Measurements from ENCODE around the gene GCNA.
A peak's percentile ranks its signal among the peaks of the same experiment; 100 is the strongest.

The GCNA gene, protein sequence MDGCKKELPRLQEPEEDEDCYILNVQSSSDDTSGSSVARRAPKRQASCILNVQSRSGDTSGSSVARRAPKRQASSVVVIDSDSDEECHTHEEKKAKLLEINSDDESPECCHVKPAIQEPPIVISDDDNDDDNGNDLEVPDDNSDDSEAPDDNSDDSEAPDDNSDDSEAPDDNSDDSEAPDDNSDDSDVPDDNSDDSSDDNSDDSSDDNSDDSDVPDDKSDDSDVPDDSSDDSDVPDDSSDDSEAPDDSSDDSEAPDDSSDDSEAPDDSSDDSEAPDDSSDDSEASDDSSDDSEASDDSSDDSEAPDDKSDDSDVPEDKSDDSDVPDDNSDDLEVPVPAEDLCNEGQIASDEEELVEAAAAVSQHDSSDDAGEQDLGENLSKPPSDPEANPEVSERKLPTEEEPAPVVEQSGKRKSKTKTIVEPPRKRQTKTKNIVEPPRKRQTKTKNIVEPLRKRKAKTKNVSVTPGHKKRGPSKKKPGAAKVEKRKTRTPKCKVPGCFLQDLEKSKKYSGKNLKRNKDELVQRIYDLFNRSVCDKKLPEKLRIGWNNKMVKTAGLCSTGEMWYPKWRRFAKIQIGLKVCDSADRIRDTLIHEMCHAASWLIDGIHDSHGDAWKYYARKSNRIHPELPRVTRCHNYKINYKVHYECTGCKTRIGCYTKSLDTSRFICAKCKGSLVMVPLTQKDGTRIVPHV

DNA sequence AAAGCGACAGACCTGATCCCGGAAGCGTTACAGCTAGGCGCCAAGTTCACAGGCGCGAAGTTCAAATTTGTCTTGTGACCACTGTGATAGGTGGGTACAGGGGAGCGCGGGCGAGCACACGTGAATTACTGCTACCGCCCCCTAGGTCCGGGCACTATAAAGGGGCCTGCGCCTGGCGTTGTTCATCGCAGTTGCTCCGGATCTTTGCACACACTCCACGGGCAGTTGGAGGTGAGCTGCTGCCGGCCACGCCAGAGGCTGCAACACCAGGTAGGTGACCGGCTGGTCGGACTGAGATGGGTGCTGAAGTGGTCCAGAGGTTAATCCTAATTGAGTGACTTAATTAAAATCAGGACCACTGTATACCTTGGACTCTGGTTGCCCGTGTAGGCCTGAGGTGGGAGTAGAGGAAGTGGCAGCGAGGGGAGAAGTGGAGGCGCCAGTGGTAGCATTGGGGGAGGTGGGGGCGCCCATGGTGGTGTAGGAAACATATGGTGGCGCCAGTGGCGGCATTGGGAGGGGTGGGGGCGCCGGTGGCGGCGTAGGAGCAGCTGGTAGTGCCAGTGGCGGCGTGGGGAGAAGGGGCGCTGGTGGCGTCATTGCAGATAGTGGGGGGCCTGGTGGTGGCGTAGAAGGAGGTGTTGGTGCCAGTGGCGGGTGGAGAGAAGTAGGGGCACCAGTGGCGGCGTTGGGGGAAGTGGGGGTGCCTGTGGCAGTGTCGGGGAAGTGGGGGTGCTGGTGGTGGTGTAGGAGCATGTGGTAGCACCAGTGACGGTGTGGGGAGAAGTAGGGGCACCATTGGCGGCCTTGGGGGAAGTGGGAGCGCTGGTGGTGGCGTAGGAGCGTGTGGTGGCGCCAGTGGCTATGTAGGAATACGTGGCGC, at the start of gene GCNA:
TSS of gene GCNA (plus strand) at position 185 of the 883 bp plus-strand sequence. CDS start 2,385 bp downstream, outside the sequence.
- DNase-seq = no peak

DNA sequence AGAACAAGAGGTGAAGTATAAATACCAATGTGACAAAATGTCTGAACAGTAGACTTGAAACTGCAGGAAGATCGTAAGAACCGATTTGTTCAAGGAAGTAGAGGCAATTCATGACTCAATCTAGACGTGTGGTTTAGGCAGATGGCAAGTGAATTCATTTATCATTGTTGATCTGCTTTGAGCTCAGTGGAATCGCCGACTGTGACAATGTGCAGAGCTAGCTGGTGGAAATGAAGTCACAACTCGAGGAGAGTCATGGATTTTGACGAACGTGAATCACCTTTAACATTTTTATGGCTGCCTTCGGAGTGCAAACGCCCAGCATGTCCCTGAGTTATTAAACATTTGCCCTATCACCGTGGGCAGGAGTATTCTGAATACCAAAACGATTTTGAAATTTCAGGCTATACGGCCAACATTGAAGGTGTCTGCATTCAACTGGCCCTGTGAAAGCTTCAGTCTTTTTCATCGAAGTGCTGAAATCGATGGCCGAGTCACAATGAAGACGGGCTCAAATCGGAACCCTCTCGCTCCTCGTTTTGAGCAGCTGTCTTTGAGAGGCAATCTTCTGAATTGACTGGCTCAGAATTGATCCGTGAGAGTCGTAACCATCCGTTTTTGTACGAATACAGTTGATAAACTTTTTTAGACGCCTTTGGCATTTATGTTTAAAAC, 46.0 kb upstream of the GCNA start:
- peak; percentile 21 for DNase-seq

DNA sequence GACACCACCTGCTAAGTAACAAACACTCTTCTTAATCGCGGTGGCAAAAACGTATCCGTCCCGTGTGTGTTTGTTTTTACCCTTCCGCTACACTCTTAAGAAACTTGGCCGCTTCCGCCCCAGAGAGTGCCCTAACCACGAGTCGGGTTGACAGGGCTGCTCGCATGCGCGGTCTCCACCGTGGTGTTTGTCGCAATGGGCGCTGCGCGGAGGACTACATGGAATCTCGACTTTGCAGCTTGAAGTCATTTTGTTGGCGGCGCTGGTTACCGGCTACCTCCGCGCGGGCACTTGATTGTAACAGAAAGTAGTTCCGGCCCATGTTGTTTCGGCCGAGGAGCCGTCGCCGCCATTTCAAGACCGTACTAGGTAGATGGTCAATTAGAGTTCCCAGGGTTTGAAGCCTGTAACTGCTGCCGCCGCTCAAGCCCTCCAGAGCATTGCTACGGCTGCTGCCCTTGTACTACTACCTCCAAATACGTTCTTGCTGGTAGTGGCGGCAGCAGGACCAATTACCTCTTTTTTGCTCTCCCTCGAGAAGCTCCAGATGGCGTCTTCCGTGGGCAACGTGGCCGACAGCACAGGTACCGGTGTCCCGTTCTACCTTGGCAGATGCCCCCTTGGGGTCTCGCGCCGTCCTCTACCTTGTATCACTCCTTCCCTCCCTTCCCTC, 45.3 kb upstream of the GCNA start, which contains the start of gene OGT:
TSS of gene OGT (plus strand) at position 352 of the 673 bp plus-strand sequence. CDS start at position 548, 196 bp downstream.
- DNase-seq = peak; percentile 96

DNA sequence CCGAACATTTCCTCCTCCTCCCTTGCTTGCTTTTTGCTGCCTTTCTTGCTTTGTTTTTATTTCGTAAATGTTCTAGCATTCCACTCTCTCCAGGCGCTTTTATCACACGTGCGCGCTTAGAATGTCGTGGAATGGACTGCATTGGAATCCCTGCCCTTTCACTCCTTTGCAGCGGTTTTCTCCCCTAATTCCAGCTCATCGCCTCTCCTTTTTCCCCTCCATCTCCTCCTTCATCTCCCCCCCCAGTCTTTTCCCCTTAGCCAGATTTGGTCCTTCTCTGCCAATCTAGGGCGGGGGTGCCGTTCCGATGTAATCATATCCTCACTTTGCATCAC, 44.8 kb upstream of the GCNA start:
- DNase-seq = no peak

DNA sequence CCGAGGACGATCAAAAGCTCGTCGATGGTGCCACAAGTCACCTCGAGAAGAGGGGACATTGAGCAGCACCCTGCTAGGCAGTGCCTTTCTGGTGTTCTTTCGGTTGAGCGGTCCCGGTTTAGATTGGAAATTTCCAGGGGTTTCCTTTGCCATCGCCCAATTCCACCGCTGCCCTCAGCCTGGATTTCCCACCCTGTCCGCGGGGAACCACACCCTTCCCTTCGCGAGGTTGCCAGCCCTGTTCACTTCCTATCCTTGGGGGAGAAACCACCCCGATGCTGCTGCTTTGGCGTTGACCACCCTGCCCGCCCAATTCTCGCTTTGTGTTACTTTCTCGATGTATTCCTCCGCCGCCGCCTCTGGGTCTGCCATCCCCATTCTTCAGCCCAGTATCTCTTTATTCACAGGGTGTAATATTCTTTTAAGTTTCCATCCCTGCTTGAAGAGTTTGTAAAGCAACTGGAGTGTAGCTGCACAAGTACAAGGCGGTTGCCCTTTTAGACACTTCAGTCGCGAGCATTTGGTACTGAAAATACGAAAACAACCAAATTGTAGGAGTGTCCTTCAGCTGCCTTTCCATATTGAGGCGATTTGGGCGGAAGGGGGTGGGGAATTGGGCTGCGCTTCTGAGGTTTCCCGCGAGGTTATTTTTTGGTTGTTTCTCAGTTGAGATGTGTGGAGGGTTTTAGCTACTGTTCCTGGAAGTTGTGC, 44.2 kb upstream of the GCNA start:
- peak; percentile 55 for DNase-seq

DNA sequence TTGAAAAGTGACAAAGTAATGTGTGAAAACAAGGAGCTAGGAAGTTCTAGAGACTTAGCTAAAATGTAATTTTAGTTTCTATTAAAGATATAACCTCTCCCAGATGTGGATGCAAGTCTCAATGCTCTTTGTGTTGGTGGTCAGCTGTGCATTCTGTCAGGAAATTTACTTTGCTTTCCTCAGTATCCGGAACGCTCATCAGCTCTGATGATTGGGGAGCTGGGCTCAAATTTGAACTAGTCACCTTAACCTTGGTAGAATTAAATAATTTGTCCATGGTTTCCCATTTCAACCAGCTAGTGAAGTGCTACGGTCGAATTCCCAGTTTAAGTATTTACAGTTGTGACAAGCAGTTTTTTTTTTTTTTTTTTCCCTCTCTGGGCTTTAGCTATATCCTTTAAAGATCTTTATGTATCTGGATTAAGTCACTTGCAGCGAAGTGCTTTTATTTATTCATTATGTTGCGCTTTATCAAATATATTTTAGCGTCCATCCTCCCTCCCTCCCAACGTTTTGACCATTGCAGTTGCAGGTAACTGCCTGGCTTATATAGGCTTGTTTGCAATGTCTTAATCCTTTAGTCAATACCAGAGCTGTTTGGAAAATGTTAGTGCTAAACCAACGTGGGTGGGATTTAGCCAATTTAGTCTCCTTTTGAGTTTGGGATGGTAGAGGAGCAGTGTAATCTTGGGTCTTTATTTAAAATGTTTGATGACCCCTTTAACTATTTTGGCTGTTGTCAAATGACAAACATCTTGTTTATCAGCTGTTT, 43.3 kb upstream of the GCNA start:
- no peak for DNase-seq

DNA sequence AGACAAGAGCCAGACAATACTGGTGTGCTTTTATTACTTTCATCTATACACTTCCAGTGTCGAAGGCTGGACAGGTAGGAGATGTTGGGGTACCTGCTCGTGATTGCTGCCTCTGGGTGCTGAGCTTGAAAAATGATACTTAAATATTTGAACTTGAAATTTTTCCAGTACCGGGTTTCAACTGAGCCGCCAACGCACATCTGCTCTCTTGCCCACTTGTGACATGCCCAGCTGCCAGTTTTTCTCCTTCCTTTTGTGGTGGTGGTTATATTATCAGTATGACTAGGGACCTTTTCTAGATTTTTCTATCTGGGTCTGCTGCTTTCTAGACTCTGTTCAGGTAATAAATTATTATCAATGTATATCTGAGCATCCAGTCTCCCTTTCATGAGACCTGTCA, 42.0 kb upstream of the GCNA start:
- DNase-seq = no peak

DNA sequence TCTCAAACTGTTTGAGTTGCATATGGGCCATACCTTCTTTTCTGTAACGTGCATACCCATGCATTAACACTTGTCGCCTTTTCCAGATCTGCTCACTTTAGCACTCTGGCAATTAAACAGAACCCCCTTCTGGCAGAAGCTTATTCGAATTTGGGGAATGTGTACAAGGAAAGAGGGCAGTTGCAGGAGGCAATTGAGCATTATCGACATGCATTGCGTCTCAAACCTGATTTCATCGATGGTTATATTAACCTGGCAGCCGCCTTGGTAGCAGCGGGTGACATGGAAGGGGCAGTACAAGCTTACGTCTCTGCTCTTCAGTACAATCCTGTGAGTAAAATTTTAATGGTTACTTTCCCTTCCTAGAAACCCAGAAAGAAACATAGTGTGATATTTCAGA, 40.5 kb upstream of the GCNA start:
- no peak for DNase-seq

DNA sequence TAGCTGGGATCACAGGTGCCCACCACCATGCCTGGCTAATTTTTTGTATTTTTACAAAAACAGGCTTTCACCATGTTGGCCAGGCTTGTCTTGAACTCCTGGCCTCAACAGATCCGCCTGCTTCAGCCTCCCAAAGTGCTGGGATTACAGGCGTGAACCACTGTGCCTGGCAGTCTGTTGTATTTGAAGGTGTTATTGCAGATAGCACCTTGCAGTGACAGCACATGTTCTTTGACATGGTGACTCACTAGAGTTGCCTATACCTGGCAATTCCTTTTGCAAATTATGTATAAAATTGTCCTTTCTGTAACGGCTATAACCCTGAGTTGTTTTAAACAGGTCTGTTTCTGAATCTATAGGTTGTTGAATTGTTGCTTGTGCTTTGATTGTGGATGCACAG, 37.4 kb upstream of the GCNA start:
- no peak for DNase-seq

DNA sequence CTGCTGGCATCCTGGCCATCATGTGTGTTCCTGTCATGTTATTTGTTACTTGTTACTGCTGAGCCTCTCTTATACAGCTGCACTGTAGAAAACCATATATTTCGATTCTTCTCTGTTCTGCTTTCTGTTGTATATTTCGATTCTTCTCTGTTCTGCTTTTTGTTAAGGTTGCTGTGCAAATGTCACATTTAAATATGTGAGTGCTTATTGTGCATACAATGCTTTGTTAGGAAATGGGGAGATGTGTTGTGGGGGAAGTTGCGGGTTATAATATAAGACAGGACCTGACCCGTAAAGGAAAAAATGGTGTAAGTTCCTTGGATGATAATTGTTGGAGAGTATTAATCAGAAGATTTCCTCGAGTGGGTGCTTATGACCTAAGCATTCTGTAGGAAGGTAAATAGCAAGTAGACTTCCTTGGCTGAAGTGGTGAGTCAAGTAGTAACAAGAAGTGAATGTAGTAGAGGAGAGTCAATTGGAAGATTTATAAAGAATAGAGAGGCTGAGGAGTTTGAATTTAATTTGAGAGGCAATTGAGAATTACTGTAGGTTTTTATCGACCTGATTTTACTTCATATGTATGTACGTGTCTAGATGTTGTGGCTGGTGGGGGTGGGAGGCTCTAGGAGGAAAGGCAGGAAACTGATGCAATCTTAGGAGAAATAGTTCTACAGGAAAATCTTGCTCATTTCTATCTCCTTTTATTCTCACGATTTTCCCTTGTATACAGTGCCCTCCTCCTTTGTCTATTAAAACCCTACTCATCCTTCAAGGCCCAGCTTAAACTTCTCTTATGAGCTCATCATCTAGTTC, 36.8 kb upstream of the GCNA start:
- DNase-seq = no peak

DNA sequence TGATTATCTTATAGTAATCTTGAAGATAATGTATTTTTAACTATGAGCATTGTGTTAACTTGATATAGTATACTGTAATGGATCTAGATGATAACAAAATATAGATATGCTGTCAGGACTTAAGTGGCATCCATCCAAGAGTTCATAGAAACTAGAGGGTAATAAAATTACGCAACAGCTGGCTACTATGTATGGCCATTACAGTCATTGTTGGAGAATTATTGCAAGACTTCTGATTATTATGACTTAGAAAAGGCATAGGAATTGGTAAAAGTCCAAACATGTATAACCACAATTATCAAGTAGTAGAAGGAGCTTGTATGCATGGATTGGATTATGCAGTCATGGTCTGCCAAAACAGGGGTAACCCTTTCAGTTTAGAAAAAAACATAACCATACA, 35.8 kb upstream of the GCNA start:
- DNase-seq = no peak

DNA sequence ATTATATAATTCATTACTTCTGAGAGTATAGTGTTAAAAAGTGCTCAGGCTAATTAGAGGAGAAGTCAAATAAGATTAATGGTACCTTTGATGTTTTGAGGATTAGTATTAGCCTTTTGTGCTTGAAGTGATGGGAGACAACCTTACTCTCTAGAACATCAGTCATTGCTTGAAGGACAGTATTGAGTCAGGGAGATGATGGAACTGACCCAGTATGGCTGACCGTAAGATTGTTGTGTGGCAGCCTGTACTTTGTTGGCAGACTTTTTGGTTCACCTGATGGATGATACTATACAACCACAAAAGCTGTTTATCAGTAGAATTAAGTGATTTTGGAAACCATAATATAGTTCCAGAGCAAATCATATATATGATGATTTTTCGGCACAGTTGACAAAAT, 35.4 kb upstream of the GCNA start:
- DNase-seq = no peak

DNA sequence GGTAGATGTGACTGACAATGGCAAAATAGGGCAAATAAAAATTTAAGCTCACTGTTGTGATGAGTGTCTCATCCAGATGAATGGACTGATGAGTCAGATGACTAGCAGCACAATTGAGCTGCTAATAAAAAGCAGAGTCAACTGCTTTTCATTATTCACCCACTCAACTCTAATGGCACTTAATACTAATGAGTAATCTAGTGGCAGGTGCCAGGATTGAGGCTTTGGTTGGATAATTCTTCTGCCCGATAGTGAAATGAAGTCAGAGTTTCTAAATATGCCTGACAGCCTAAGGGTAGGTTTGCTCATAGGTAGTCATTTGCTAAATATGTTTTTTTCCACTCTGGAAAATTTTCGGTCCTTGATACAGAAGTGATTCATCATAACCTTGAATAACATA, 34.9 kb upstream of the GCNA start:
- no peak for DNase-seq

DNA sequence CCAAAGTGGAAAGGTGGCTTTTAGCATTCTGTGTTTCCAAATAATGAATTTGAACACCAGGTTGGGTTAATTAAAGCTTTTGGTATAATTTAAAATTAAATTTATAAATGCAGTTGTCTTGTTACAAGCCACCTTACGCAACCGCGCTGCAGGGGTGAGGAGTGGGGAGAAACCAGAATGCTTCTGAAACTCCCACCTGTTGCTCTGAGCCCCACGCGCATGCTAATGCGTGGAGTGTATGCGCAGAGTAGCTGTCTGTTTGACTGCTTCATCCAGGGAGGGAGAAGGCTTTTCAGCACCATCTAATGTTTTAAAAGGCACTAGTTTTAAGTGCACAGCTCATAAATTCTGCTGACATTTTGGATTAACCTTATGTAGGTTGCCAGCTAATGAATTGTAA, 32.9 kb upstream of the GCNA start:
- DNase-seq = no peak

DNA sequence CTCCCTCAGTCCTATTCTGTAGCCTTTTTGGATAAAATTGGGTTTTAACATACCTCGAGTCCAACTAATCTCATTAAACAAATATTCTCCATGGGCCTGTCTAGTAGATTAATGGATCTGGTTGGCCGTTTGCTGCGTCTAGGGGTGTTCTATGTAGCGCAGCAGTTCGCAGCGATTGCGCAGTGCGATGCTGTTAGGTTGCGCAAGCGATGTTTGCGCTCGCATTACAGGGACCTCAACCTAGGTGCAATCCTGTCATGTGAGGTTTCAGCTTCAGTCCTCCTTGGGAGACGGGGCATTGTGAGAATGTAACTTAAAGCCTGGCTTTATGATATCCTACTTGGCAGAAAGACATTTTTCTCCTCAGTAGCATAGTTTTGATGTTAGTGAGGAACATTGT, 31.4 kb upstream of the GCNA start:
- DNase-seq = peak; percentile 23

DNA sequence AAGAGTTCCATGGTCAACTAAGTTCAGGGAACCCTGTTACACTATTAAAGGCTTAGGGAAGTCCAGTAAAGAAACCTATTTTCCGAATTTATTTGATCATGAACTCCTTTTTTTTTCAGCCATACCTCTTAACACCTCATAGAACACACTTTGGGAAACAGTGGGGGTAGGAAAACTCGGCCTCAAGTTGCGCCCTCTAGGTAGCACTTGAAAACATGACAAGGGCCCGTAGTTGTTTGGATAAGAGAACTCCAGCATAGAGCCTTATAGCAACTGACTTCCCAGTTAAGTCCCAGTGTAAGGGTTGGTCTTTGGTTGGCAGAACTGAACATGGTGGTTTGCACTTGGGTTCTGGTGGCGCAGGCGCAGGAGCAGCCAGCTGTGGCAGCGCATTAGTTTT, 30.9 kb upstream of the GCNA start:
- no peak for DNase-seq

DNA sequence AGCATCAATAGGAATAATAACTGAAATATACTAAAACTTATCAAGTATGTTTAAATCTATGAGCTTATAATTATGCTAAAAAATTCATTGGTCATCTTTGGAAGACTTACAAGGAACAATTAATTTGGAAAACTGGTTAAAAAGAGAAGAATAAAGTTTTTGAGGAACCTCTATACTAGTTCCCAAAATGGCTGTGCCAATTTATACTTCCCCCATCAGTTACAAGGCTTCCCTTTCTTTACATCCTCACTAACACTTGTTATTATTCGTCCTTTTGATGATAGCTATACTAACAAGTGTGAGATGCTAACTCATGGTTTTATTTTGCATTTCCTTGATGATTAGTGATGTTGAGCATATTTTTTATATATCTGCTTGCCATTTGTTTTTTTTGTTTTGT, 28.3 kb upstream of the GCNA start:
- no peak for DNase-seq

DNA sequence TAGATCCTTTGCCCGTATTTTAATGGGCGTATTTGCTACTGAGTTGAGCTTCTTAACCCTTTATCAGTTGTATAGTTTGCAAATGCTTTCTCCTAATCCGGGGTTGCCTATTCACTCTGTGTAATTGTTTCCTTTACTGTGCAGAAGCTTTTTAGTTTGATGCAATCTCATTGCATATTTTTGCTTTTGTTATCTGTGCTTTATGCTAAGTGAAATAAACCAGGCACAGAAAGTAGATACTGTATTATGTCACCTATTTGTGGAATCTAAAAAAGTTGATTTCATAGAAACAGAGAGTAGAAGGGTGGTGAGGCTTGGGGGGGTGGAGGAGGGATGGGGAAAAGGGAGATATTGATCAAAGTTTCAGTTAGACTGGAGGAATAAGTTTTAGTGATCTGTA, 27.7 kb upstream of the GCNA start:
- DNase-seq = no peak

DNA sequence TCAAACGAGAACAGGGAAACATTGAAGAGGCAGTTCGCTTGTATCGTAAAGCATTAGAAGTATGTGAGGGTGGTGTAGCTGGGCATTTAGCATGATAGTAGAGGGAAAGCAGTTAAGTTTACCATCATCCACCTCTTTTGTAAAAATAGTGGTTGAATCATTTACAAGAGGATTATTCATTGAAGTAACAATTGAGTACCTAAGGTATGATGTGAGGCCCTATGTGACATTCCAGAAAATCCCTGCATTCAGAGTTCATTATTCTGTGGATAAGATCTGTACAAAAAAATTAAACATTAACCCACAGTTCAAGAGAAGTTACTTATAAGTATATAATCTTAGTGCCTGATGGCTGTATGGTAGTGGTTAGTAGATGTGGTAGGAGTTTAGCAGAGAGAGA, 22.2 kb upstream of the GCNA start:
- no peak for DNase-seq

DNA sequence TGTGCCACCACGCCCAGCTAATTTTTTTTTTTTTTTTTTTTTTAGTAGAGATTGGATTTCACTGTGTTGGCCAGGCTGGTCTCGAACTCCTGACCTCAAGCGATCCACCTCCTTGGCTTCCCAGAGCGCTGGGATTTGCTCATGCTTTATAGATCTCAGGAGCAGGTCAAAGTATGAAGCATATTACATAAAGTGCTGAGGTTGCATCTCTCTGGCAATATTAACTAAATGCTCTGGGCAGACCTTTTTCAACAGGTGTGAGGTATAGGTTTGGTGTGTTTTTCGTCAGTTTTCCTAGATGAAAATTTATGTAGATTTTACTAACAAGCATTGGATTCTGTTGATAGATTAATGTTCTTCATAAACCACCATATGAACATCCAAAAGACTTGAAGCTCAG, 19.3 kb upstream of the GCNA start:
- no peak for DNase-seq

Data from femur (tissue), 1 donor.